Measurements from ENCODE around the gene LGI4. TPM values are rescaled to one million over a fixed set of nuclear protein-coding genes. Genes with fewer than 3 reads are reported as not detected.

The LGI4 gene
- not detected for polyA plus RNA-seq

- Mint-ChIP-seq H3K4me3 (peak within 1 kb of the TSS in 2 of 4 donors; percentile 12 to 75), H3K4me1 (peaks cover 6 to 16% (median 6%) of the 10 kb centered on the region in 3 donors), H3K9me3 (peaks cover 0 to 4% (median 0%) of the 10 kb centered on the region in 3 donors), H3K27ac (no peak within 1 kb of the TSS), H3K36me3 (no peaks in the 10 kb centered on the region), H3K27me3 (no peaks in the 10 kb centered on the region)
These were observed at the start of gene LGI4 for GRCh38 chr19:35134601-35135242. LGI4 (minus strand) TSS chr19:35135059; CDS start chr19:35134680, 379 bp downstream.

- peaks cover 0 to 4% (median 1%) of the 10 kb centered on the region in 3 donors for H3K4me1 Mint-ChIP-seq
- no peak overlapping the region for H3K27ac Mint-ChIP-seq
- H3K9me3 Mint-ChIP-seq: peaks cover 2 to 5% (median 4%) of the 10 kb centered on the region in 3 donors
These were observed 49.4 kb upstream of the LGI4 start for GRCh38 chr19:35184267-35184666.

GRCh38 chr19:35181387-35181786, 46.5 kb upstream of the LGI4 start:
- H3K4me3 Mint-ChIP-seq: no peak overlapping the region
- H3K9me3 Mint-ChIP-seq: peaks cover 0 to 10% (median 5%) of the 10 kb centered on the region in 3 donors
- H3K36me3 Mint-ChIP-seq: peaks cover 8% of the 10 kb centered on the region
- peaks cover 0 to 8% (median 1%) of the 10 kb centered on the region in 3 donors for H3K4me1 Mint-ChIP-seq
- no peak overlapping the region for H3K27ac Mint-ChIP-seq
- H3K27me3 Mint-ChIP-seq: peaks cover 2% of the 10 kb centered on the region

More at GRCh38 chr19:35184267-35184666, 49.4 kb upstream of the LGI4 start:
- H3K4me3 Mint-ChIP-seq: no peak overlapping the region
- H3K27me3 Mint-ChIP-seq: no peaks in the 10 kb centered on the region
- H3K36me3 Mint-ChIP-seq: peaks cover 5% of the 10 kb centered on the region

GRCh38 chr19:35179830-35180229, 45.0 kb upstream of the LGI4 start:
- Mint-ChIP-seq H3K4me1 (peaks cover 1 to 16% (median 4%) of the 10 kb centered on the region in 3 donors), H3K27ac (no peak overlapping the region), H3K9me3 (peaks cover 0 to 6% (median 5%) of the 10 kb centered on the region in 3 donors), H3K36me3 (peaks cover 8% of the 10 kb centered on the region), H3K27me3 (peaks cover 2% of the 10 kb centered on the region), H3K4me3 (no peak overlapping the region)

GRCh38 chr19:35178701-35179100, 43.8 kb upstream of the LGI4 start:
- Mint-ChIP-seq H3K27ac (no peak overlapping the region), H3K27me3 (peaks cover 2% of the 10 kb centered on the region), H3K36me3 (peaks cover 7% of the 10 kb centered on the region), H3K4me3 (no peak overlapping the region), H3K9me3 (peaks cover 0 to 6% (median 5%) of the 10 kb centered on the region in 3 donors), H3K4me1 (peaks cover 1 to 18% (median 4%) of the 10 kb centered on the region in 3 donors)

- peak overlapping the region in 1 of 3 donors; percentile 61 for H3K27ac Mint-ChIP-seq
- H3K27me3 Mint-ChIP-seq: peaks cover 2% of the 10 kb centered on the region
- peaks cover 5% of the 10 kb centered on the region for H3K36me3 Mint-ChIP-seq
- no peak overlapping the region for H3K4me3 Mint-ChIP-seq
- H3K9me3 Mint-ChIP-seq: peaks cover 0 to 6% (median 3%) of the 10 kb centered on the region in 3 donors
- peaks cover 1 to 18% (median 4%) of the 10 kb centered on the region in 3 donors for H3K4me1 Mint-ChIP-seq
These were observed 42.8 kb upstream of the LGI4 start for GRCh38 chr19:35177377-35178274.

GRCh38 chr19:35176181-35176570, 41.3 kb upstream of the LGI4 start:
- Mint-ChIP-seq H3K4me1 (peaks cover 7 to 24% (median 9%) of the 10 kb centered on the region in 3 donors), H3K36me3 (peaks cover 7% of the 10 kb centered on the region), H3K27me3 (peaks cover 2% of the 10 kb centered on the region), H3K27ac (no peak overlapping the region), H3K4me3 (no peak overlapping the region), H3K9me3 (peaks cover 0 to 6% (median 3%) of the 10 kb centered on the region in 3 donors)

GRCh38 chr19:35174226-35174625, 39.4 kb upstream of the LGI4 start:
- Mint-ChIP-seq H3K27me3 (peaks cover 2% of the 10 kb centered on the region), H3K9me3 (peaks cover 0 to 6% (median 0%) of the 10 kb centered on the region in 3 donors), H3K4me1 (peaks cover 6 to 22% (median 9%) of the 10 kb centered on the region in 3 donors), H3K36me3 (peaks cover 8% of the 10 kb centered on the region), H3K4me3 (no peak overlapping the region), H3K27ac (peak overlapping the region in 2 of 3 donors; percentile 59 to 94)

- H3K4me1 Mint-ChIP-seq: peaks cover 10 to 34% (median 15%) of the 10 kb centered on the region in 3 donors
These were observed 36.9 kb upstream of the LGI4 start for GRCh38 chr19:35171730-35172129.

GRCh38 chr19:35170359-35171061, 35.7 kb upstream of the LGI4 start:
- peaks cover 12% of the 10 kb centered on the region for H3K36me3 Mint-ChIP-seq
- peak overlapping the region in 2 of 3 donors; percentile 71 to 78 for H3K27ac Mint-ChIP-seq
- H3K4me3 Mint-ChIP-seq: no peak overlapping the region
- peaks cover 13 to 37% (median 18%) of the 10 kb centered on the region in 3 donors for H3K4me1 Mint-ChIP-seq
- H3K9me3 Mint-ChIP-seq: peaks cover 0 to 3% (median 1%) of the 10 kb centered on the region in 3 donors
- no peaks in the 10 kb centered on the region for H3K27me3 Mint-ChIP-seq

More at GRCh38 chr19:35171730-35172129, 36.9 kb upstream of the LGI4 start:
- Mint-ChIP-seq H3K27me3 (no peaks in the 10 kb centered on the region), H3K9me3 (no peaks in the 10 kb centered on the region), H3K4me3 (peak overlapping the region in 3 of 4 donors; percentile 2 to 58 (median 21)), H3K27ac (peak overlapping the region in 2 of 3 donors; percentile 80 to 94), H3K36me3 (peaks cover 6% of the 10 kb centered on the region)

- H3K4me1 Mint-ChIP-seq: peaks cover 14 to 32% (median 16%) of the 10 kb centered on the region in 3 donors
- peak overlapping the region; percentile 65 to 92 (median 68) for H3K27ac Mint-ChIP-seq
- no peaks in the 10 kb centered on the region for H3K27me3 Mint-ChIP-seq
- H3K36me3 Mint-ChIP-seq: peaks cover 17% of the 10 kb centered on the region
- no peak overlapping the region for H3K4me3 Mint-ChIP-seq
- peaks cover 0 to 3% (median 1%) of the 10 kb centered on the region in 3 donors for H3K9me3 Mint-ChIP-seq
These were observed 34.5 kb upstream of the LGI4 start for GRCh38 chr19:35169221-35169995.

- no peaks in the 10 kb centered on the region for H3K27me3 Mint-ChIP-seq
- H3K9me3 Mint-ChIP-seq: peaks cover 0 to 3% (median 1%) of the 10 kb centered on the region in 3 donors
- H3K4me1 Mint-ChIP-seq: peaks cover 14 to 30% (median 16%) of the 10 kb centered on the region in 3 donors
- H3K36me3 Mint-ChIP-seq: peaks cover 18% of the 10 kb centered on the region
- peak overlapping the region in 2 of 3 donors; percentile 83 to 92 for H3K27ac Mint-ChIP-seq
- no peak overlapping the region for H3K4me3 Mint-ChIP-seq
These were observed 33.3 kb upstream of the LGI4 start for GRCh38 chr19:35168196-35168595.

- Mint-ChIP-seq H3K4me3 (peak overlapping the region in 1 of 4 donors; percentile 11), H3K27ac (peak overlapping the region; percentile 2 to 92 (median 92)), H3K36me3 (peaks cover 21% of the 10 kb centered on the region), H3K27me3 (no peaks in the 10 kb centered on the region), H3K9me3 (peaks cover 0 to 3% (median 1%) of the 10 kb centered on the region in 3 donors), H3K4me1 (peaks cover 14 to 30% (median 16%) of the 10 kb centered on the region in 3 donors)
These were observed 32.6 kb upstream of the LGI4 start for GRCh38 chr19:35167251-35168119.

Data from IgD-negative memory B cell (primary cell).